Cardiac muscle cell (in vitro differentiated cells and primary cell): Measurements from ENCODE around the gene AGPAT3. TPM values are rescaled to one million over a fixed set of nuclear protein-coding genes. Genes with fewer than 3 reads are reported as not detected.

Source experiments
- DNase-seq, 2 donors: peaks; one replicate each; pipeline versions ENCODE4 v3.0.0 to v3.0.0-alpha.2; 2010 to 2017; ENCODE audit warnings: low read depth in 1 of 2, low spot score in 1 of 2
- H3K27ac ChIP-seq: fragments of 200-600 bp; sonication (generic); 2 replicates; pipeline ENCODE4 v1.5.1; 2016
- H3K27me3 ChIP-seq: fragments of 200-600 bp; sonication (generic); 2 replicates; pipeline ENCODE4 v1.6.0; 2016; ENCODE audit warnings: control low read depth
- H3K36me3 ChIP-seq: fragments of 200-600 bp; sonication (generic); 2 replicates; pipeline ENCODE4 v1.5.1; 2016; ENCODE audit warnings: control low read depth
- H3K4me1 ChIP-seq: fragments of 200-600 bp; sonication (generic); 2 replicates; pipeline ENCODE4 v1.8.1; 2017; ENCODE audit warnings: low read depth, mild to moderate bottlenecking, mixed run types
- H3K4me3 ChIP-seq: fragments of 200-600 bp; sonication (generic); 2 replicates; pipeline ENCODE4 v1.5.1; 2016; ENCODE audit warnings: mild to moderate bottlenecking
- H3K9me3 ChIP-seq: fragments of 200-600 bp; sonication (generic); 2 replicates; pipeline ENCODE4 v1.5.1; 2017; ENCODE audit warnings: low read depth, mild to moderate bottlenecking, control low read depth
- polyA plus RNA-seq: library from polyadenylated mRNA; unstranded; fragments of >200 nt; fragmentation: Nextera tagmentation; extraction: Ambion mirVana; gene quantifications from 2 replicates; pipeline ENCODE4 v1.2.1, GENCODE V29; 2016
- total RNA-seq: library from RNA; depleted of rRNA; stranded (reverse); fragments of >200 nt; gene quantifications from 2 replicates; pipeline ENCODE4 v1.2.3, GENCODE V29; 2016
- TF ChIP-seq, protein P1 (sequence below): IDR thresholded peaks from 2 replicates; pipeline ENCODE4 v1.5.1; 2012; ENCODE audit warnings: low read depth, mild to moderate bottlenecking, low read length

Gene AGPAT3
- total and polyA plus RNA-seq, 2 experiments from 2014 or later = 12.4 to 23.6 TPM

DNA sequence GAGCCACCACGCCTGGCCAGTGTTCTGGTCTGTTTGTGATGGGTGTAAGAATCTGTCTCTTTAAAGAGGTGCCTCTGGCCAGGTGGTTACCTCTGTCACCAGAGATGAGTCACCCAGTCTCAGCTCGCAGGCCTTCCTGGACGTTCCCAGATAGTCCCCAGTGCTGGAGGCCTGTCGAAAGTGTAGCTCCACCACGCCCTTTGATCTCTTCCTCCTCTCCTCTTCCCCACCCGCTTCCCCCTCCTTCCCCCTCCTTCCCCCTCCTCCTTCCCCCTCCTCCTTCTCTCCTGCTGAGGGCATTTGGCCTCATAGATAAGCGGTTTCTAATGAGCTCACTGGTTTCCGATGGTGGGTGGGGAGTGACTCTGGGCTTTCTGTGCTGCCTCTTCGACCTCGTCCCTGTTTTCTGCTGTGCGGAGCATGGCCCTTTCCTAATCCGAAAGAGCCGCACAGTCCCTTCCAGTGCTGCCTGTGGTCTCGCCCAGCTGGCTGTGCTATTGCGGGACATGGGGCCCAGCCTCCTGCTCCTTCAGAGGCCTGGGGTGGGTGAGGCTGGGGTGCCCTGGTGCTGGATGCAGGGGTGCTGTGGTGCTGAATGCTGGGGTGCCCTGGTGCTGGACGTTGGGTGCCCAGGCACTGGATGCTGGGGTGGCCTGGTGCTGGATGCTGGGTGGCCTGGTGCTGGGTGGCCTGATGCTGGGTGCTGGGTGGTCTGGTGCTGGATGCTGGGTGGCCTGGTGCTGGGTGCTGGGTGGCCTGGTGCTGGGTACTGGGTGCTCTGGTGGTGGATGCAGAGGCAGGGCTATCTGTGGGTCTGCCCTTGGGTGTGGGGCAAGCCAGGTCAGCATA, 19.2 kb downstream of the AGPAT3 start:
- H3K4me1 ChIP-seq = peaks cover 9% of the 10 kb centered on the region
- DNase-seq = peak; percentile 49 to 62
- H3K36me3 ChIP-seq = no peaks in the 10 kb centered on the region
- no peaks in the 10 kb centered on the region for H3K27me3 ChIP-seq
- no peak overlapping the region for H3K4me3 ChIP-seq
- H3K27ac ChIP-seq = no peak overlapping the region
- TF ChIP-seq, protein P1, sequence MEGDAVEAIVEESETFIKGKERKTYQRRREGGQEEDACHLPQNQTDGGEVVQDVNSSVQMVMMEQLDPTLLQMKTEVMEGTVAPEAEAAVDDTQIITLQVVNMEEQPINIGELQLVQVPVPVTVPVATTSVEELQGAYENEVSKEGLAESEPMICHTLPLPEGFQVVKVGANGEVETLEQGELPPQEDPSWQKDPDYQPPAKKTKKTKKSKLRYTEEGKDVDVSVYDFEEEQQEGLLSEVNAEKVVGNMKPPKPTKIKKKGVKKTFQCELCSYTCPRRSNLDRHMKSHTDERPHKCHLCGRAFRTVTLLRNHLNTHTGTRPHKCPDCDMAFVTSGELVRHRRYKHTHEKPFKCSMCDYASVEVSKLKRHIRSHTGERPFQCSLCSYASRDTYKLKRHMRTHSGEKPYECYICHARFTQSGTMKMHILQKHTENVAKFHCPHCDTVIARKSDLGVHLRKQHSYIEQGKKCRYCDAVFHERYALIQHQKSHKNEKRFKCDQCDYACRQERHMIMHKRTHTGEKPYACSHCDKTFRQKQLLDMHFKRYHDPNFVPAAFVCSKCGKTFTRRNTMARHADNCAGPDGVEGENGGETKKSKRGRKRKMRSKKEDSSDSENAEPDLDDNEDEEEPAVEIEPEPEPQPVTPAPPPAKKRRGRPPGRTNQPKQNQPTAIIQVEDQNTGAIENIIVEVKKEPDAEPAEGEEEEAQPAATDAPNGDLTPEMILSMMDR = no peak
- H3K9me3 ChIP-seq = no peaks in the 10 kb centered on the region

DNA sequence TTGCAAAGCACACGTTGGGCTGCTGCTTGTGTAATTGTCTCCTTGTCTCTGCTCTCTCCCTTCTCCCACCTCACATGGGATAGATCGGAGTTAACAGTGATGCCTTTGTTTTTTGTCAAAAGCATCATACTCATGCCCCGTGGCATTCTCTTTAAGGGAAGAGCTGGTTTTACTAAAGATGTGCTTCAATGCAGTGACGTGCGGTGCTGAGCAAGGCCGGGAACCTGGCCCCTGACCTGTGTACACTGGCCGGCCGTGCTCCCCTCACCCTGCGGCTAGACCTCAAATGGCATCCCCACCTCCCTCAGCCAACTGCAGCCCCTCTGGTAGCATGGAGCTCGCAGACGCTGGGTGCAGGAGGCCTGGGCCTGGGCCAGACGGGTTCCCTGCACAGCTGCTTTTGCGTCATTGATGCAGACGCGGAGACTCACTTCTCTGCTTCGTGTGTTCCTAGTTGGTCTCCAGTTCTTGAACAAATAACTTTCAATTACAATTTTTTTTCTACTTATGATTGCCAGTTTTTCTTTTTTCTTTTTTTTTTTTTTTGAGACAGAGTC, 19.9 kb downstream of the AGPAT3 start:
- DNase-seq = peak in 1 of 2 donors; percentile 18
- no peak overlapping the region for H3K4me3 ChIP-seq
- H3K4me1 ChIP-seq = peaks cover 9% of the 10 kb centered on the region

DNA sequence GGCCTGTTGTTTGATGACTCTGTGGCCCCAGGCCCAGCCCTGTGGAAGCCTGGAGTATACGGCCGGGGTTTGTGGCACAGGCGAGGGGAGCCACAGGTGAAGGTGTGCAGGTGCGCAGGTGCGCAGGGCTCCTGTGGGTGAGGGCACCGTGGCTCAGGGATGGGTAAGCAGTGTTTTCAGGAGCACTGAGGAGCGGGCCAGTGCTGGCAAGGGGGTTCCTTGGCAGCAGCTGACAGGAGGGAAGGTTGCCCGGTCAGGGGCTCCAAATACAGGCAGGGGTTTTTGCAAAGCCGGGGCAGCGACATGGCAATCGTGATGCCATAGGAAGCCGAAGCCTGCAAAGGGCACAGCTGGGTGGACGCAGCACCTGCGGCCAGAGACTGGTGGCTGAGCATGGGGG, 20.7 kb downstream of the AGPAT3 start:
- H3K27ac ChIP-seq = no peak overlapping the region
- H3K36me3 ChIP-seq = no peaks in the 10 kb centered on the region
- H3K4me3 ChIP-seq = no peak overlapping the region
- no peaks in the 10 kb centered on the region for H3K27me3 ChIP-seq
- no peak for DNase-seq
- TF ChIP-seq, protein P1 = no peak
- H3K9me3 ChIP-seq = no peaks in the 10 kb centered on the region
- H3K4me1 ChIP-seq = peaks cover 9% of the 10 kb centered on the region

More for the DNA sequence above, 19.9 kb downstream of the AGPAT3 start:
- no peaks in the 10 kb centered on the region for H3K36me3 ChIP-seq
- no peaks in the 10 kb centered on the region for H3K9me3 ChIP-seq
- H3K27me3 ChIP-seq = no peaks in the 10 kb centered on the region
- no peak overlapping the region for H3K27ac ChIP-seq
- TF ChIP-seq, protein P1 = no peak

DNA sequence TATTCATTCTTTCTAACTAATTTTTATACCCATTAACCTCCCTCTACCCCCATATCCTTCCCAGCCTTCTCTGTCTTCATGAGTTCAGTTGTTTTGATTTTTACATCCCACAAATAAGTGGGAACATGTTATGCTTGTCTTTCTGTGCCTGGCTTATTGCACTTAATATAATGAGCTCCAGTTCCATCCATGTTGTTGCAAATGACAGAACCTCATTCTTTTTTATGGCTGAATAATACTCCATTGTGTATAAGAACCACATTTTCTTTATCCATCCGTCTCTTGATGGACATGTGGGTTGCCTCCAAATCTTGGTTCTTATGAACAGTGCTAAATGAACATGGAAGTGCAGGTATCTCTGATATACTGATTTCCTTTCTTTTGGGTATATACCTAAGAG, 21.5 kb downstream of the AGPAT3 start:
- Histone ChIP-seq H3K4me1 (peaks cover 9% of the 10 kb centered on the region), H3K9me3 (no peaks in the 10 kb centered on the region), H3K27me3 (no peaks in the 10 kb centered on the region), H3K36me3 (no peaks in the 10 kb centered on the region), H3K27ac (no peak overlapping the region), H3K4me3 (no peak overlapping the region)
- TF ChIP-seq, protein P1 = no peak
- DNase-seq = no peak

DNA sequence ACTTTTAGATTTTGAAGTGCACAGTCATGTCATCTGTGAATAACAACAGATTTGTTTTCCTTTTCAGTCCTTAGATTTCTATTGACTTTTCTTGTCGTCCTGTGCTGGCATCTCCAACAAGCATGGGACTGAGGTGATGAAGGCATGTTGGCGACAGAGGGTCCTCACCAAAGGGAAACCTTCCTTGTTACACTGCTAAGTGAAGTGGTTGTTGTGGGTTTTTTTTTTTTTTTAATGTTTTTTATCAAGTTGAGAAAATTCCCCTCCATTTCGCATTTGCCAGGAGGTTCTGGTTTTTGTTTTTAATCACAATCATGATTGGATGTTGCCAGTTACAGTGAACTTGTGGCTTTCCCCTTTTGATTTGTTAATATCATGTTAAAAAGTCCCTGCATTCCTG, 24.0 kb downstream of the AGPAT3 start:
- Histone ChIP-seq H3K9me3 (no peaks in the 10 kb centered on the region), H3K36me3 (no peaks in the 10 kb centered on the region), H3K4me1 (peaks cover 6% of the 10 kb centered on the region), H3K27ac (no peak overlapping the region), H3K4me3 (no peak overlapping the region), H3K27me3 (no peaks in the 10 kb centered on the region)
- no peak for DNase-seq
- TF ChIP-seq, protein P1 = no peak
